GM12801 (cell line): ENCODE results near the gene MTSS2.

Source experiments
- CTCF ChIP-seq: IDR thresholded peaks from one replicate; pipeline ENCODE4 v1.5.1; 2011; ENCODE audit warnings: control low read depth; ENCODE audit not compliant: insufficient read length; ENCODE audit errors: extremely low read depth

Gene MTSS2

DNA sequence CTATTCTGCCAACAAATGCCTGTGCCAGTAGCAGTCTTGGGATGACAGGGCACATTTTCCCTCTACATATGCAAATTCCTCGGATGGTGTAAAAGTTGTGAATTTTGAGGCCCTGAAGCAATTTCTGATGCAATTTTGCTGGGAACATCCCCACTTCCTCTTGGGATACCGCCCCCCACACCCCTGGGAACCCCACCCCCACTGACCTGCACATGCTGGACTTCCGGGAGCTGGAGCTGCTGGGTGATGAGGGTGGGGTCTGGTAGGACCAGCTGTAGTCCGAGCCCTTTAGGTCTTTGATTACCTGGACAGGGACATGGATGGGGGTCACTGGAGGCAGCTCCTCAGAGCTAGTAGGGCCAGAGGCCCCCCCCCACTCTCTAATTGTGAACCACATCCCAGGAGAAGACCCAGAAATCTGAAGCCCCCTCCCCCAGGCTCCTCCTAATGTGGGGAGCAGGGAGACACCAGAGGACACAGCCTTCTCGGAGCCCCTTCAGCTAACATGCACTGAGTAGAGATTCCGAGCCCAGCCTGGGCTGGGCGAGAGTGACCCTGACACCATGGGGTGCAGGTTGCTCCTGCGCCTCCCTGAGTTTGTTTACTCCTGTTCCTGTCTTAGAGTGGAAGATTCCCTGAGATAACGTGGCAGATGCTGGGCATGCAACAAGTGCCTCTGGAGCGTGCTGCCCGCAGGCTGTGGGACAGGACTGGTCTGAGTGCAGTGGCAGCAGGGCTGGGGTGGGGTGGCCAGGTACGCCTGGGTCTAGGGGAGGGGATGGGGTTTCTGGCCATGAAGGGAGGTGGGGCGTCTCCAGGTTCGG, 9.0 kb downstream of the MTSS2 start:
- no peak for TF ChIP-seq CTCF

- TF ChIP-seq CTCF = no peak
Measured at GRCh38 chr16:70675851-70676513, 9.9 kb downstream of the MTSS2 start.

GRCh38 chr16:70674221-70675014, 11.4 kb downstream of the MTSS2 start:
- no peak for TF ChIP-seq CTCF

DNA sequence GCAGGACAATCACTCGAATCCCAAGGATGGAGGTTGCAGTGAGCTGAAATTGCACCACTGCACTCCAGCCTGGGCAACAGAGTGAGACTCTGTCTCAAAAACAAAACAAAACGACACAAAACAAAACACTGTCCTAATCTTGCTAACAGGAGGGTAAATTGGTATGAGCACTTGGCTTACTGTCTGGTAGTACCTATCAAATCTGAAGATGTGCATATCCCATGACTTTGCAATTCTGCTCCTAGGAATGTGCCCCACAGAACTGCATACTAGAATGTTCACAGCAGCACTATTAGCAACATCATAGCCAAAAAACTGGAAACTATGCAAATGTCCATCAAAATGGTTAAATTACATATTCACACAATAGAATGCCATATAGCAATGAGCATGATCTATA, 15.7 kb downstream of the MTSS2 start:
- TF ChIP-seq CTCF = no peak

DNA sequence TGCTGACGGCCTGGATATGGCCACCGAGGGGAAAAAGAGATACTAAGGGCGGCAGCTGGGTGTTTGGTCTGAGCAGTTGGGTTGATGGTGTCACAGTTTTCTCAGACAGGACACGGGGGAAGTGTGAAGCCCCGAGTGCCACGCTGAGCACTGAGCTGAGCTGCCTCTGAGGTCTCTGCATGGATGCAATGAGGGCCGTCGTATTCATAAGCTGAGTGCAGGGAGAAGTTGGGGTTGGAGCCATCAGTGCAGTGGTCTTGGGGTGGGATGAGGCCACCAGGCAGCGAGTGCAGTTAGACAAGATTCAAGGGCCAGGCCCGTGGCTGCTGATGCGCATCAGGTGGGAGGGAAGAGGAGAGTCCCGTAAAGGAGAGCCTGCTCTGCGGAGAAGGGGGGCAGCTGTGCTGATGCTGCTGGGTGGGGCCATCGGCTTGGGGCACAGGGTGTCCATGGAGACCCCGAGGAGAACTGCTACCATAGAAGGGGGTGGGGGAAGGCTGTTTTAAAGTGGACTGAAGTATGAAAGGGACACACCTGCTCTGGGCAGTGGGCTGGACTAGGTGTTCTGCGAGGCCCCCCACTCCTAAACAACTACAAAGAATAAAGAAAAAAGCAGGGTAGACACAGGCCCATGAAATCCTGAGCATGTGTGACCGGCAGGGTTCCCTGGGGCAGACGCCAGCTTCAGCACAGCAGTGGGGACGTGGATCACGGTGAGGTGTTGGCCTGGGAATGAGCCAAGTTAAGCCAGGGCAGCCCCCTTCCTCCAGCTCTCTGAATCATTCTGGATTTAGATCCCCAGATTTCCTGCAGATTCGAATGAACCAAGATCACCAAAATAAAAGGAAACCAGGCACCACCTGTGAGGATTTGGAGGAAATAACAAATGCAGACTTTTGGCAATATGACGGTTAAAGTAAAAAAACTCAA, 19.8 kb downstream of the MTSS2 start:
- TF ChIP-seq CTCF = no peak

GRCh38 chr16:70665113-70665694, 20.6 kb downstream of the MTSS2 start:
- TF ChIP-seq CTCF = no peak
